Amniotic epithelial cell (primary cell): ENCODE data around the gene CHKB.
"Not testable (repeated sequence)": the region's sequence is repeated elsewhere in the genome, so short reads cannot be mapped to it uniquely, and the experiment has no call there.

Experiments used
- DNase-seq: peaks from one replicate; pipeline ENCODE4 v3.0.0-alpha.2; 2010; ENCODE audit warnings: low read depth

CHKB gene

GRCh38 chr22:50582493-50583293 lies at the start of gene CHKB:
TSS of gene CHKB (minus strand) at chr22:50582849. CDS start at chr22:50582781, 68 bp downstream.
- peak; percentile 94 for DNase-seq

GRCh38 chr22:50630376-50630775 lies 47.7 kb upstream of the CHKB start:
- DNase-seq = peak; percentile 38

- DNase-seq = peak; percentile 7
These were observed 46.0 kb upstream of the CHKB start for GRCh38 chr22:50628543-50629134.

- peak; percentile 71 for DNase-seq
These were observed 45.2 kb upstream of the CHKB start, which contains the start of gene ARSA for GRCh38 chr22:50627642-50628542. TSS of gene ARSA (minus strand) at chr22:50628152. CDS start at chr22:50627779, 373 bp downstream.

- no peak for DNase-seq
These were observed 44.4 kb upstream of the CHKB start for GRCh38 chr22:50626850-50627641.

GRCh38 chr22:50626314-50626849 lies 43.7 kb upstream of the CHKB start:
- no peak for DNase-seq

GRCh38 chr22:50625568-50626313 lies 43.1 kb upstream of the CHKB start:
- DNase-seq = no peak

- no peak for DNase-seq
These were observed 42.5 kb upstream of the CHKB start for GRCh38 chr22:50625131-50625567.

GRCh38 chr22:50624347-50625130 lies 41.9 kb upstream of the CHKB start:
- no peak for DNase-seq

GRCh38 chr22:50622723-50623327 lies 40.2 kb upstream of the CHKB start:
- DNase-seq = no peak

- DNase-seq = no peak
These were observed 39.5 kb upstream of the CHKB start for GRCh38 chr22:50621948-50622722.

- peak; percentile 10 for DNase-seq
These were observed 38.8 kb upstream of the CHKB start for GRCh38 chr22:50621356-50621880.

- DNase-seq = no peak
These were observed 38.1 kb upstream of the CHKB start for GRCh38 chr22:50620593-50621355.

GRCh38 chr22:50614296-50614695 lies 31.6 kb upstream of the CHKB start:
- not testable (repeated sequence) for DNase-seq

- DNase-seq = no peak
These were observed 30.8 kb upstream of the CHKB start for GRCh38 chr22:50613291-50613981.

- DNase-seq = no peak
These were observed 30.0 kb upstream of the CHKB start for GRCh38 chr22:50612528-50613221.
